Activated naive CD8-positive, alpha-beta T cell treated with anti-CD3 and anti-CD28 coated beads, Interleukin-2, amount 10 ng/mL, durations not matched to agents 7 days and 5 days (primary cell): Measurements from ENCODE around the gene PCCA. TPM values are rescaled to one million over a fixed set of nuclear protein-coding genes. Genes with fewer than 3 reads are reported as not detected.
"Not testable (repeated sequence)": the region's sequence is repeated elsewhere in the genome, so short reads cannot be mapped to it uniquely, and the experiment has no call there.

ENCODE experiments used
- ATAC-seq: fragments of 150-1000 bp; cut with Tn5 transposase; one replicate; pipeline ENCODE4 v1.10.0; 2021; ENCODE audit warnings: low read depth, moderate library complexity
- POLR2A ChIA-PET: fragments of 350-600 bp; sonication (Branson Sonifier 250); formaldehyde crosslinking; loops from one replicate; lab custom pipeline; 2021; ENCODE audit warnings: antibody characterized with exemption; lab: Charles Lee
- DNase-seq: peaks from one replicate; pipeline ENCODE4 v3.0.0; 2021
- H3K27ac Mint-ChIP-seq: one replicate; pipeline ENCODE4 v1.8.0; 2022; ENCODE audit warnings: mild to moderate bottlenecking, mixed read lengths
- H3K27me3 Mint-ChIP-seq: one replicate; pipeline ENCODE4 v1.8.0; 2022; ENCODE audit warnings: mild to moderate bottlenecking, moderate library complexity, mixed read lengths
- H3K36me3 Mint-ChIP-seq: one replicate; pipeline ENCODE4 v1.8.0; 2021; ENCODE audit warnings: mild to moderate bottlenecking, mixed read lengths
- H3K4me1 Mint-ChIP-seq: one replicate; pipeline ENCODE4 v1.8.0; 2021; ENCODE audit warnings: mixed read lengths
- H3K4me3 Mint-ChIP-seq: one replicate; pipeline ENCODE4 v1.8.0; 2022; ENCODE audit warnings: mild to moderate bottlenecking, moderate library complexity, mixed read lengths
- H3K9me3 Mint-ChIP-seq: one replicate; pipeline ENCODE4 v1.8.0; 2021; ENCODE audit warnings: mixed read lengths
- total RNA-seq, 2 experiments: library from RNA; stranded (reverse); gene quantifications; one replicate each; pipeline ENCODE4 v1.2.3, GENCODE V29; 2021

PCCA gene
- total RNA-seq, 2 experiments from 2014 or later, result 14.5 to 16.5 TPM

GRCh38 chr13:100083401-100083800 is 5.5 kb upstream of the PCCA start:
- H3K4me3 Mint-ChIP-seq, H3K27ac Mint-ChIP-seq, ATAC-seq, H3K36me3 Mint-ChIP-seq, H3K9me3 Mint-ChIP-seq, DNase-seq, H3K4me1 Mint-ChIP-seq, POLR2A ChIA-PET, H3K27me3 Mint-ChIP-seq: not testable (repeated sequence)

GRCh38 chr13:100088273-100088643 is 635 bp upstream of the PCCA start:
- ATAC-seq (no peak), DNase-seq (no peak)
- Mint-ChIP-seq H3K36me3 (peaks cover 6% of the 10 kb centered on the region), H3K4me3 (peak overlapping the region; percentile 94), H3K4me1 (peaks cover 21% of the 10 kb centered on the region), H3K9me3 (no peaks in the 10 kb centered on the region), H3K27me3 (no peaks in the 10 kb centered on the region), H3K27ac (no peak overlapping the region)
- POLR2A ChIA-PET, result interaction anchor here (1.0 kb wide), 1 partner anchor 432 kb away, joined by 4 read pairs; no protein-coding TSS in a partner anchor

GRCh38 chr13:100089465-100090032 is 656 bp downstream of the PCCA start:
- POLR2A ChIA-PET, result interaction anchor here (1.0 kb wide), 1 partner anchor 433 kb away, joined by 4 read pairs; no protein-coding TSS in a partner anchor
- no peaks in the 10 kb centered on the region for H3K9me3 Mint-ChIP-seq
- H3K36me3 Mint-ChIP-seq, result peaks cover 8% of the 10 kb centered on the region
- H3K27ac Mint-ChIP-seq, result peak overlapping the region; percentile 86
- H3K4me3 Mint-ChIP-seq, result peak overlapping the region; percentile 94
- H3K4me1 Mint-ChIP-seq, result peaks cover 21% of the 10 kb centered on the region
- DNase-seq (no peak), ATAC-seq (peak; percentile 68)
- no peaks in the 10 kb centered on the region for H3K27me3 Mint-ChIP-seq

- no peak overlapping the region for H3K27ac Mint-ChIP-seq
- H3K4me3 Mint-ChIP-seq, result peak overlapping the region; percentile 2
- peaks cover 30% of the 10 kb centered on the region for H3K4me1 Mint-ChIP-seq
- DNase-seq, result no peak
- H3K36me3 Mint-ChIP-seq, result peaks cover 18% of the 10 kb centered on the region
- ATAC-seq, result no peak
- no peaks in the 10 kb centered on the region for H3K27me3 Mint-ChIP-seq
- H3K9me3 Mint-ChIP-seq, result no peaks in the 10 kb centered on the region
- POLR2A ChIA-PET, result no interaction called here
Observed at GRCh38 chr13:100090861-100091260, 2.0 kb downstream of the PCCA start.

- ATAC-seq (no peak), DNase-seq (no peak)
- H3K36me3 Mint-ChIP-seq, result peaks cover 18% of the 10 kb centered on the region
- peaks cover 32% of the 10 kb centered on the region for H3K4me1 Mint-ChIP-seq
- H3K4me3 Mint-ChIP-seq, result no peak overlapping the region
- no peak overlapping the region for H3K27ac Mint-ChIP-seq
- H3K9me3 Mint-ChIP-seq, result no peaks in the 10 kb centered on the region
- no peaks in the 10 kb centered on the region for H3K27me3 Mint-ChIP-seq
- POLR2A ChIA-PET, result interaction anchor here (0.5 kb wide), 1 partner anchor 78 kb away, joined by 5 read pairs; no protein-coding TSS in a partner anchor
Observed at GRCh38 chr13:100091391-100091790, 2.5 kb downstream of the PCCA start.

- ATAC-seq, H3K4me3 Mint-ChIP-seq, H3K27ac Mint-ChIP-seq, DNase-seq, H3K27me3 Mint-ChIP-seq, POLR2A ChIA-PET, H3K9me3 Mint-ChIP-seq: not testable (repeated sequence)
- peaks cover 32% of the 10 kb centered on the region for H3K4me1 Mint-ChIP-seq
- H3K36me3 Mint-ChIP-seq, result peaks cover 23% of the 10 kb centered on the region
Observed at GRCh38 chr13:100092273-100092672, 3.4 kb downstream of the PCCA start.

GRCh38 chr13:100095498-100095897 is 6.6 kb downstream of the PCCA start:
- DNase-seq (no peak), ATAC-seq (no peak)
- H3K27me3 Mint-ChIP-seq, result no peaks in the 10 kb centered on the region
- H3K36me3 Mint-ChIP-seq, result peaks cover 23% of the 10 kb centered on the region
- H3K9me3 Mint-ChIP-seq, result no peaks in the 10 kb centered on the region
- POLR2A ChIA-PET, result no interaction called here
- H3K4me3 Mint-ChIP-seq, result no peak overlapping the region
- H3K4me1 Mint-ChIP-seq, result peaks cover 19% of the 10 kb centered on the region
- H3K27ac Mint-ChIP-seq, result no peak overlapping the region

GRCh38 chr13:100096526-100096925 is 7.6 kb downstream of the PCCA start:
- POLR2A ChIA-PET, result no interaction called here
- Mint-ChIP-seq H3K9me3 (no peaks in the 10 kb centered on the region), H3K4me3 (no peak overlapping the region), H3K27me3 (no peaks in the 10 kb centered on the region), H3K4me1 (peaks cover 11% of the 10 kb centered on the region), H3K27ac (no peak overlapping the region), H3K36me3 (peaks cover 19% of the 10 kb centered on the region)
- ATAC-seq (no peak), DNase-seq (no peak)

GRCh38 chr13:100097821-100098220 is 8.9 kb downstream of the PCCA start:
- DNase-seq (no peak), ATAC-seq (no peak)
- Mint-ChIP-seq H3K4me1 (peaks cover 11% of the 10 kb centered on the region), H3K27ac (no peak overlapping the region), H3K27me3 (no peaks in the 10 kb centered on the region), H3K4me3 (no peak overlapping the region), H3K9me3 (no peaks in the 10 kb centered on the region), H3K36me3 (peaks cover 19% of the 10 kb centered on the region)
- POLR2A ChIA-PET, result no interaction called here

- Mint-ChIP-seq H3K4me3 (no peak overlapping the region), H3K9me3 (no peaks in the 10 kb centered on the region), H3K36me3 (peaks cover 16% of the 10 kb centered on the region), H3K27me3 (no peaks in the 10 kb centered on the region), H3K27ac (no peak overlapping the region), H3K4me1 (peaks cover 11% of the 10 kb centered on the region)
- DNase-seq (no peak), ATAC-seq (no peak)
- POLR2A ChIA-PET, result no interaction called here
Observed at GRCh38 chr13:100098445-100099116, 9.7 kb downstream of the PCCA start.

GRCh38 chr13:100099117-100099445 is 10.2 kb downstream of the PCCA start:
- H3K4me1 Mint-ChIP-seq, result peaks cover 11% of the 10 kb centered on the region
- H3K4me3 Mint-ChIP-seq, H3K27me3 Mint-ChIP-seq, DNase-seq, POLR2A ChIA-PET, ATAC-seq, H3K9me3 Mint-ChIP-seq, H3K27ac Mint-ChIP-seq: not testable (repeated sequence)
- peaks cover 21% of the 10 kb centered on the region for H3K36me3 Mint-ChIP-seq

- H3K27me3 Mint-ChIP-seq, result no peaks in the 10 kb centered on the region
- H3K27ac Mint-ChIP-seq, result no peak overlapping the region
- DNase-seq (no peak), ATAC-seq (no peak)
- no peak overlapping the region for H3K4me3 Mint-ChIP-seq
- POLR2A ChIA-PET, result no interaction called here
- peaks cover 22% of the 10 kb centered on the region for H3K36me3 Mint-ChIP-seq
- H3K9me3 Mint-ChIP-seq, result no peaks in the 10 kb centered on the region
- peaks cover 8% of the 10 kb centered on the region for H3K4me1 Mint-ChIP-seq
Observed at GRCh38 chr13:100100115-100100879, 11.4 kb downstream of the PCCA start.

- Mint-ChIP-seq H3K9me3 (no peaks in the 10 kb centered on the region), H3K4me1 (no peaks in the 10 kb centered on the region), H3K27me3 (no peaks in the 10 kb centered on the region), H3K4me3 (no peak overlapping the region), H3K36me3 (peaks cover 14% of the 10 kb centered on the region), H3K27ac (no peak overlapping the region)
- ATAC-seq, result no peak
- DNase-seq, result no peak
- POLR2A ChIA-PET, result no interaction called here
Observed at GRCh38 chr13:100102042-100102441, 13.1 kb downstream of the PCCA start.

- POLR2A ChIA-PET, result no interaction called here
- no peak overlapping the region for H3K27ac Mint-ChIP-seq
- DNase-seq, result no peak
- H3K4me3 Mint-ChIP-seq, result no peak overlapping the region
- no peaks in the 10 kb centered on the region for H3K27me3 Mint-ChIP-seq
- no peaks in the 10 kb centered on the region for H3K9me3 Mint-ChIP-seq
- ATAC-seq, result no peak
- peaks cover 13% of the 10 kb centered on the region for H3K36me3 Mint-ChIP-seq
- no peaks in the 10 kb centered on the region for H3K4me1 Mint-ChIP-seq
Observed at GRCh38 chr13:100106005-100106404, 17.1 kb downstream of the PCCA start.
